K562 (cell line): ENCODE data around the gene NAPA. TPM values are rescaled to one million over a fixed set of nuclear protein-coding genes. Genes with fewer than 3 reads are reported as not detected.

ENCODE experiments used
- ATAC-seq: fragments of 200-7000 bp; cut with Tn5 transposase; 3 replicates; pipeline ENCODE4 v1.9.1; 2020; ENCODE audit warnings: moderate library complexity
- BruUV-seq: library from RNA; stranded (reverse); fragments of 400-500 nt; replicated peaks from 2 replicates; lab custom pipeline; 2021; lab: Mats Ljungman, UMichigan
- CTCF ChIA-PET: fragments of 300-600 bp; formaldehyde crosslinking; extraction: SDS; loops from one replicate; lab custom pipeline; 2021; ENCODE audit warnings: low intra/inter-chr PET ratio; lab: Yijun Ruan, JAX
- POLR2A ChIA-PET: fragments of 300-600, 350-650 bp; sonication (Branson Sonifier 250); formaldehyde crosslinking; extraction: SDS; loops from one replicate; lab custom pipeline; 2021; ENCODE audit warnings: antibody characterized with exemption, inconsistent platforms; lab: Yijun Ruan, JAX
- DNase-seq, 4 experiments: peaks; one replicate each; pipeline versions ENCODE4 v3.0.0 to v3.0.0-alpha.2; 2011 to 2018; ENCODE audit warnings: low spot score in 3 of 4, mixed read lengths in 3 of 4; ENCODE audit errors: extremely low read depth in 1 of 4
- FAIRE-seq: peaks from 2 replicates; lab custom pipeline; 2011; peaks lifted over from hg19 to GRCh38; lab: Jason Lieb, UNC
- H2AFZ ChIP-seq: 2 replicates; pipeline ENCODE4 v1.6.0; 2011; ENCODE audit warnings: low read depth, low read length, control low read depth, inconsistent platforms
- H3K27ac ChIP-seq: fragments of 200-600 bp; 3 replicates; pipeline ENCODE4 v1.8.0; 2011; ENCODE audit warnings: low read depth, mild to moderate bottlenecking, control low read depth, inconsistent platforms, low read length, moderate library complexity, mixed read lengths; ENCODE audit errors: extremely low read depth
- H3K27me3 ChIP-seq, 2 experiments: fragments of 300-600 bp in 1 of 2; 2 replicates in 1 of 2; 3 replicates in 1 of 2; pipeline versions ENCODE4 v1.6.0 to v1.8.0; 2011; ENCODE audit warnings: inconsistent platforms in 2 of 2, low read length in 2 of 2, mild to moderate bottlenecking in 1 of 2, mixed read lengths in 1 of 2, moderate library complexity in 1 of 2; ENCODE audit not compliant: control insufficient read depth in 2 of 2, insufficient read depth in 2 of 2
- H3K36me3 ChIP-seq: fragments of 300-600 bp; 3 replicates; pipeline ENCODE4 v1.8.0; 2011; ENCODE audit warnings: mild to moderate bottlenecking, low read length, inconsistent platforms; ENCODE audit not compliant: control insufficient read depth, insufficient read depth
- H3K4me1 ChIP-seq, 2 experiments: fragments of 200-600 bp in 1 of 2; replicated peaks in 1 of 2; 2 replicates in 1 of 2; 3 replicates in 1 of 2; pipeline versions ENCODE4 v1.5.1 to v1.8.0; 2011; ENCODE audit warnings: inconsistent platforms in 2 of 2, low read length in 2 of 2, mild to moderate bottlenecking in 1 of 2, mixed read lengths in 1 of 2, moderate library complexity in 1 of 2; ENCODE audit not compliant: control insufficient read depth in 2 of 2, insufficient read depth in 2 of 2
- H3K4me2 ChIP-seq: 2 replicates; pipeline ENCODE4 v1.6.1; 2011; ENCODE audit warnings: low read length, control low read depth, inconsistent platforms, mixed read lengths; ENCODE audit not compliant: insufficient read depth
- H3K4me3 ChIP-seq: fragments of 200-600 bp; sonication (generic), shearing (Covaris generic); 2 replicates; pipeline ENCODE4 v1.5.1; 2016; ENCODE audit warnings: control low read depth, inconsistent platforms
- H3K79me2 ChIP-seq: fragments of 200-600 bp; 3 replicates; pipeline ENCODE4 v1.8.0; 2011; ENCODE audit warnings: low read length, inconsistent platforms; ENCODE audit not compliant: control insufficient read depth, insufficient read depth
- H3K9ac ChIP-seq, 2 experiments: 2 replicates each; pipeline versions ENCODE4 v1.6.0 to v1.6.1; 2011; ENCODE audit warnings: low read depth in 2 of 2, low read length in 2 of 2, control low read depth in 1 of 2, inconsistent platforms in 1 of 2, mild to moderate bottlenecking in 1 of 2, mixed read lengths in 1 of 2; ENCODE audit not compliant: insufficient read depth in 1 of 2
- H3K9me1 ChIP-seq: one replicate; pipeline ENCODE4 v1.6.0; 2011; ENCODE audit warnings: inconsistent platforms, mild to moderate bottlenecking, low read length, moderate library complexity; ENCODE audit not compliant: control insufficient read depth, insufficient read depth
- H3K9me3 ChIP-seq: replicated peaks from 2 replicates; pipeline ENCODE4 v1.5.1; 2011; ENCODE audit warnings: low read depth, low read length, inconsistent platforms; ENCODE audit not compliant: control insufficient read depth, insufficient read depth
- H4K20me1 ChIP-seq: replicated peaks from 2 replicates; pipeline ENCODE4 v1.6.1; 2011; ENCODE audit warnings: low read length, inconsistent platforms, mixed read lengths; ENCODE audit not compliant: control insufficient read depth, insufficient read depth
- BCOR ChIP-seq: fragments of 450-650 bp; IDR thresholded peaks from 2 replicates; pipeline ENCODE4 v1.6.1; 2016
- C11orf30 ChIP-seq: fragments of 450-650 bp; IDR thresholded peaks from 2 replicates; pipeline ENCODE4 v1.6.1; 2016; ENCODE audit warnings: low read depth, mild to moderate bottlenecking
- EZH2 ChIP-seq: IDR thresholded peaks from 2 replicates; pipeline ENCODE4 v1.6.1; 2012; ENCODE audit warnings: low read depth, mild to moderate bottlenecking, inconsistent platforms, low read length, borderline replicate concordance
- FOXP1 ChIP-seq: sonication (generic); formaldehyde crosslinking; IDR thresholded peaks from 2 replicates; pipeline ENCODE4 v1.8.0; 2022; ENCODE audit warnings: mild to moderate bottlenecking, missing genetic modification reagents
- HMGXB4 ChIP-seq: sonication (generic); formaldehyde crosslinking; IDR thresholded peaks from 2 replicates; pipeline ENCODE4 v1.8.1; 2023; ENCODE audit warnings: mild to moderate bottlenecking, missing genetic modification reagents
- KHSRP ChIP-seq: fragments of 450-650 bp; IDR thresholded peaks from 2 replicates; pipeline ENCODE4 v1.6.1; 2017
- KLF6 ChIP-seq: fragments of 250-450 bp; sonication (Bioruptor Pico); IDR thresholded peaks from 2 replicates; pipeline ENCODE4 v1.4.0; 2020; ENCODE audit warnings: mild to moderate bottlenecking, moderate library complexity, borderline replicate concordance
- MXD1 ChIP-seq: fragments of 250-450 bp; sonication (Bioruptor Pico); IDR thresholded peaks from 2 replicates; pipeline ENCODE4 v1.8.0; 2021; ENCODE audit warnings: borderline replicate concordance, mild to moderate bottlenecking, moderate library complexity; ENCODE audit not compliant: poor library complexity, severe bottlenecking
- NR2C2 ChIP-seq, 2 experiments: fragments of 200-800 bp in 1 of 2; sonication (Bioruptor generic) in 1 of 2; sonication (generic) in 1 of 2; formaldehyde crosslinking in 1 of 2; IDR thresholded peaks; 2 replicates each; pipeline versions ENCODE4 v1.6.1 to v1.8.0; 2016 to 2022; ENCODE audit warnings: mild to moderate bottlenecking in 1 of 2, missing compliant biosample characterization in 1 of 2, missing genetic modification characterization in 1 of 2, missing genetic modification reagents in 1 of 2
- PHB2 ChIP-seq: fragments of 450-650 bp; IDR thresholded peaks from 2 replicates; pipeline ENCODE4 v1.6.1; 2017; ENCODE audit warnings: low read depth
- RBM34 ChIP-seq: fragments of 200-400 bp; formaldehyde crosslinking; IDR thresholded peaks from 2 replicates; pipeline ENCODE4 v1.6.1; 2018; ENCODE audit warnings: low read length, borderline replicate concordance; ENCODE audit not compliant: insufficient read depth
- STAT5B ChIP-seq: fragments of 250-450 bp; sonication (Bioruptor Pico); IDR thresholded peaks from 2 replicates; pipeline ENCODE4 v1.8.0; 2021; ENCODE audit warnings: mild to moderate bottlenecking, inconsistent platforms
- TOE1 ChIP-seq, 2 experiments: fragments of 450-650 bp in 1 of 2; sonication (generic) in 1 of 2; formaldehyde crosslinking in 1 of 2; IDR thresholded peaks; 2 replicates each; pipeline versions ENCODE4 v1.7.1 to v1.8.0; 2016 to 2022; ENCODE audit warnings: borderline replicate concordance in 2 of 2, mild to moderate bottlenecking in 2 of 2, antibody characterized with exemption in 1 of 2, inconsistent platforms in 1 of 2, low read depth in 1 of 2, missing genetic modification reagents in 1 of 2, moderate library complexity in 1 of 2
- U2AF1 ChIP-seq: fragments of 200-400 bp; formaldehyde crosslinking; optimal IDR thresholded peaks from 2 replicates; pipeline ENCODE3; 2017; ENCODE audit warnings: mild to moderate bottlenecking, low read depth, low read length, moderate library complexity
- XRCC5 ChIP-seq: fragments of 200-400 bp; formaldehyde crosslinking; IDR thresholded peaks from 2 replicates; pipeline ENCODE4 v1.6.1; 2017; ENCODE audit warnings: low read depth, mild to moderate bottlenecking, low read length
- ZBTB26 ChIP-seq: fragments of 450-650 bp; formaldehyde crosslinking; IDR thresholded peaks from 2 replicates; pipeline ENCODE4 v1.4.0; 2022; ENCODE audit warnings: missing genetic modification characterization
- ZNF253 ChIP-seq: fragments of 250-450 bp; sonication (Bioruptor Pico); conservative IDR thresholded peaks from 2 replicates; pipeline ENCODE4 v1.6.1; 2021; ENCODE audit warnings: mild to moderate bottlenecking
- ZNF263 ChIP-seq: sonication (generic); formaldehyde crosslinking; IDR thresholded peaks from 2 replicates; pipeline ENCODE4 v1.8.0; 2022; ENCODE audit warnings: mild to moderate bottlenecking, missing genetic modification reagents, borderline replicate concordance
- ZNF449 ChIP-seq: fragments of 250-450 bp; sonication (Bioruptor Pico); IDR thresholded peaks from 2 replicates; pipeline ENCODE4 v1.8.0; 2022; ENCODE audit warnings: moderate library complexity, mild to moderate bottlenecking, inconsistent platforms
- WGBS: fragments of 100-300 bp; shearing (Covaris generic); methylation state at CpG from one replicate; pipeline ENCODE4 v1.1.6; 2016; ENCODE audit warnings: low coverage, mixed read lengths; ENCODE audit not compliant: insufficient coverage; ENCODE audit errors: missing lambda C conversion rate; 5-methylcytosine and 5-hydroxymethylcytosine counted together
- in situ Hi-C: fragments of 300-500 bp; cut with MboI; formaldehyde crosslinking; loops from 4 replicates; pipeline ENCODE4 v1.15.0; 2018; ENCODE audit warnings: inconsistent platforms, mixed read lengths
- intact Hi-C: fragments of 100-400 bp; cut with micrococcal nuclease; formaldehyde crosslinking; loops from 2 replicates; pipeline ENCODE4 v1.14.2; 2022
- polyA plus RNA-seq, 8 experiments: library from polyadenylated mRNA; depleted of rRNA in 4 of 8; stranded (reverse) in 5 of 8; unstranded in 3 of 8; fragments of >200 nt; fragmentation: Nextera tagmentation in 2 of 8; fragmentation: Illumina TruSeq in 1 of 8; extraction: Ambion mirVana in 2 of 8; extraction: Trizol in 1 of 8; gene quantifications; 2 replicates each; pipeline versions ENCODE4 v1.2.1 to v1.2.3, GENCODE V29; 2011 to 2014; ENCODE audit warnings: inconsistent platforms in 1 of 8, missing spikeins in 1 of 8
- total RNA-seq, 7 experiments: library from RNA; depleted of rRNA in 6 of 7; stranded (reverse); fragments of >200 nt in 6 of 7; fragmentation: Illumina TruSeq in 2 of 7; extraction: Trizol in 2 of 7; gene quantifications; 2 replicates each; pipeline versions ENCODE4 v1.2.1 to v1.2.3, GENCODE V29; 2011 to 2021; ENCODE audit warnings: low replicate concordance in 1 of 7

Gene NAPA
- total and polyA plus RNA-seq, 9 of the 15 experiments (the other 6 are each of a cell fraction or from before 2014, with no cell fraction given): 5.4 to 98.6 (median 77.5) TPM

GRCh38 chr19:47469719-47470118 is 45.1 kb downstream of the NAPA start:
- H3K27me3 ChIP-seq: peaks cover 22 to 49% of the 10 kb centered on the region in 2 experiments
- no peaks in the 10 kb centered on the region for H3K36me3 ChIP-seq
- no peak for ATAC-seq
- TF ChIP-seq KHSRP (no peak), MXD1 (CRISPR knock-in tag) (no peak), TOE1 (IDR thresholded peaks at IDR 0.05; ENCODE audit: borderline replicate concordance) (no peak), TOE1 (CRISPR knock-in tag; IDR thresholded peaks at IDR 0.05; ENCODE audit: borderline replicate concordance, low read depth) (no peak), STAT5B (CRISPR knock-in tag) (no peak), U2AF1 (no peak), RBM34 (no peak), ZNF449 (no peak), KLF6 (CRISPR knock-in tag) (no peak), ZNF253 (CRISPR knock-in tag) (no peak), C11orf30 (no peak), XRCC5 (no peak), HMGXB4 (CRISPR knock-in tag) (no peak), EZH2 (no peak), PHB2 (no peak), FOXP1 (CRISPR knock-in tag) (no peak), ZBTB26 (CRISPR knock-in tag) (no peak), BCOR (no peak), ZNF263 (CRISPR knock-in tag) (no peak), NR2C2 (CRISPR knock-in tag; IDR thresholded peaks at IDR 0.05) (no peak), NR2C2 (tag; IDR thresholded peaks at IDR 0.05) (no peak)
- TF ChIP-seq, all 486 proteins: peak for 0
- H3K9me3 ChIP-seq: no peaks in the 10 kb centered on the region
- DNase-seq (no peak), FAIRE-seq (no peak)
- 5% methylated on average over 10 of the region's 12 CpGs for WGBS
- no peak overlapping the region for H3K4me3 ChIP-seq
- POLR2A ChIA-PET: no interaction called here
- no peak overlapping the region for H3K27ac ChIP-seq
- H3K9me1 ChIP-seq: no peaks in the 10 kb centered on the region
- no peaks in the 10 kb centered on the region for H3K79me2 ChIP-seq
- no TSS peak for BruUV-seq
- H3K4me2 ChIP-seq: no peak overlapping the region
- in situ Hi-C loops (no loop called here), intact Hi-C loops (no loop called here)
- peaks cover 6 to 45% of the 10 kb centered on the region in 2 experiments for H3K4me1 ChIP-seq
- H3K9ac ChIP-seq: no peak overlapping the region
- H4K20me1 ChIP-seq: peaks cover 18% of the 10 kb centered on the region; the same call in 1 of the 2 replicates
- no peak overlapping the region for H2AFZ ChIP-seq
- CTCF ChIA-PET: no interaction called here
